ENCODE results near the gene PGM3. TPM values are rescaled to one million over a fixed set of nuclear protein-coding genes. Genes with fewer than 3 reads are reported as not detected.

Gene PGM3
- total RNA-seq, 1 experiment from 2014 or later, result 33.7 TPM

GRCh38 chr6:83124553-83124952, 68.5 kb downstream of the PGM3 start:
- DNase-seq (ENCODE audit: extremely low read depth, low read depth), result no peak

GRCh38 chr6:83119742-83120300, 73.2 kb downstream of the PGM3 start:
- no peak for DNase-seq (ENCODE audit: extremely low read depth, low read depth)

- no peak for DNase-seq (ENCODE audit: extremely low read depth, low read depth)
Measured at GRCh38 chr6:83117802-83118201, 75.3 kb downstream of the PGM3 start.

Other genes with a start within 250 kb of the PGM3 start
- gene UBE3D, start 127.4 kb downstream of the PGM3 start, total RNA-seq (2014; rRNA removed; shearing (Covaris generic)), result 6.5 and 7.2 TPM in 2 replicates
- 5.5 and 6.7 TPM in 2 replicates for gene DOP1A, start 125.6 kb downstream of the PGM3 start, total RNA-seq (2014; rRNA removed; shearing (Covaris generic))
- gene RWDD2A, start 92 bp upstream of the PGM3 start, total RNA-seq (2014; rRNA removed; shearing (Covaris generic)), result 1.9 and 2.6 TPM in 2 replicates
- 70.0 and 73.9 TPM in 2 replicates for gene ME1, start 237.8 kb upstream of the PGM3 start, total RNA-seq (2014; rRNA removed; shearing (Covaris generic))